Osteoblast (primary cell): ENCODE data around the gene PPOX. TPM values are rescaled to one million over a fixed set of nuclear protein-coding genes. Genes with fewer than 3 reads are reported as not detected.

Experiments
- DNase-seq: peaks from one replicate; pipeline ENCODE4 v3.0.0; 2011; ENCODE audit warnings: low spot score, mixed read lengths; ENCODE audit not compliant: insufficient read length; ENCODE audit errors: missing footprints
- H2AFZ ChIP-seq: 2 replicates; pipeline ENCODE4 v1.6.0; 2011; ENCODE audit warnings: mild to moderate bottlenecking, low read length
- H3K27ac ChIP-seq: 2 replicates; pipeline ENCODE4 v1.5.1; 2011; ENCODE audit warnings: mild to moderate bottlenecking, low read depth, low read length, moderate library complexity
- H3K27me3 ChIP-seq: 2 replicates; pipeline ENCODE4 v1.6.0; 2012; ENCODE audit warnings: mild to moderate bottlenecking, control low read depth, inconsistent platforms, low read length, moderate library complexity; ENCODE audit not compliant: insufficient read depth
- H3K36me3 ChIP-seq: 2 replicates; pipeline ENCODE4 v1.5.1; 2011; ENCODE audit warnings: mild to moderate bottlenecking, low read length, control low read depth, moderate library complexity; ENCODE audit not compliant: insufficient read depth
- H3K4me1 ChIP-seq: 2 replicates; pipeline ENCODE4 v1.5.1; 2011; ENCODE audit warnings: mild to moderate bottlenecking, low read length, control low read depth, moderate library complexity; ENCODE audit not compliant: insufficient read depth
- H3K4me2 ChIP-seq: 2 replicates; pipeline ENCODE4 v1.6.0; 2011; ENCODE audit warnings: mild to moderate bottlenecking, low read length; ENCODE audit not compliant: insufficient read depth
- H3K4me3 ChIP-seq: fragments of 200-600 bp; sonication (generic); 3 replicates; pipeline ENCODE4 v1.5.1; 2012; ENCODE audit warnings: mild to moderate bottlenecking, low read length, inconsistent platforms; ENCODE audit not compliant: insufficient read depth
- H3K79me2 ChIP-seq: 2 replicates; pipeline ENCODE4 v1.6.0; 2012; ENCODE audit warnings: mild to moderate bottlenecking, low read length, control low read depth, inconsistent platforms; ENCODE audit not compliant: insufficient read depth
- H3K9me3 ChIP-seq: 2 replicates; pipeline ENCODE4 v1.5.1; 2011; ENCODE audit warnings: low read depth, low read length, control low read depth
- H4K20me1 ChIP-seq: 2 replicates; pipeline ENCODE4 v1.6.0; 2012; ENCODE audit warnings: mild to moderate bottlenecking, low read length, control low read depth; ENCODE audit not compliant: insufficient read depth
- total RNA-seq: library from RNA; depleted of rRNA; stranded (reverse); fragments of >200 nt; gene quantifications from 2 replicates; pipeline ENCODE4 v1.2.3, GENCODE V29; 2012
- TF ChIP-seq, protein P1 (sequence below): IDR thresholded peaks from 2 replicates; pipeline ENCODE4 v1.5.1; 2011; ENCODE audit warnings: mild to moderate bottlenecking, low read depth, low read length, moderate library complexity; ENCODE audit errors: extremely low read depth

PPOX gene
- total RNA-seq, 1 donor, result 19.5 TPM

DNA sequence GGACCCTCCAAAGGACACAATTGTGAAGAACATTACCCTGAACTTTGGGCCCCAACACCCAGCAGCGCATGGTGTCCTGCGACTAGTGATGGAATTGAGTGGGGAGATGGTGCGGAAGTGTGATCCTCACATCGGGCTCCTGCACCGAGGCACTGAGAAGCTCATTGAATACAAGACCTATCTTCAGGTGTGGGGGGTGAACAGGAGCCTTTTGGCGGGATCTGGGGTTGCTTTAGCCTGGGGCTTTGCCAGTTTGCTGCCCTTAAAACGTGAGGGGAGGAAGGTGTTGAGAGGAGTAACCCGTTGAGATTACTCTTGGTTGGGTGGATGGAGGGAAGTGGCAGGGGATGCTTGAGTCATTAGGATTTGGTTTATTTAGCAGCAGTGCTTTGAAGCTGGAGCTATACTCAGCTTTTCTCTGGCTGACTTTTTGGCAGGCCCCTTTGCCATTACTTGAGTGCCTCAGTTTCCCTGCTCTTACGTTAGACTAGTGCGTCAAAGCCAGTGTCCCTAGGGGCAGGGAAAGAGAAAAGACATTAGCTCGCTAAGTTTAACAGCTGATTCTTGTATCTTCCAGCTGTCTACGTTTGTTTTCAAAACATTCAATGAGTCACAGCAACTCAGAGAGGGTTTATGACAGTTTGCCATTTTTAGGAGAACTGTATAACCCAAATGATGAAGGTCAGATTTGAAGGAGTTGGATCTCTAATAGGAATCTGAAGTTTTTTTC lies 40.4 kb downstream of the PPOX start:
- H4K20me1 ChIP-seq, result peaks cover 2% of the 10 kb centered on the region
- DNase-seq, result peak; percentile 77
- H3K27me3 ChIP-seq, result no peaks in the 10 kb centered on the region
- TF ChIP-seq, protein P1, sequence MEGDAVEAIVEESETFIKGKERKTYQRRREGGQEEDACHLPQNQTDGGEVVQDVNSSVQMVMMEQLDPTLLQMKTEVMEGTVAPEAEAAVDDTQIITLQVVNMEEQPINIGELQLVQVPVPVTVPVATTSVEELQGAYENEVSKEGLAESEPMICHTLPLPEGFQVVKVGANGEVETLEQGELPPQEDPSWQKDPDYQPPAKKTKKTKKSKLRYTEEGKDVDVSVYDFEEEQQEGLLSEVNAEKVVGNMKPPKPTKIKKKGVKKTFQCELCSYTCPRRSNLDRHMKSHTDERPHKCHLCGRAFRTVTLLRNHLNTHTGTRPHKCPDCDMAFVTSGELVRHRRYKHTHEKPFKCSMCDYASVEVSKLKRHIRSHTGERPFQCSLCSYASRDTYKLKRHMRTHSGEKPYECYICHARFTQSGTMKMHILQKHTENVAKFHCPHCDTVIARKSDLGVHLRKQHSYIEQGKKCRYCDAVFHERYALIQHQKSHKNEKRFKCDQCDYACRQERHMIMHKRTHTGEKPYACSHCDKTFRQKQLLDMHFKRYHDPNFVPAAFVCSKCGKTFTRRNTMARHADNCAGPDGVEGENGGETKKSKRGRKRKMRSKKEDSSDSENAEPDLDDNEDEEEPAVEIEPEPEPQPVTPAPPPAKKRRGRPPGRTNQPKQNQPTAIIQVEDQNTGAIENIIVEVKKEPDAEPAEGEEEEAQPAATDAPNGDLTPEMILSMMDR, result no peak
- H3K36me3 ChIP-seq, result peaks cover 55% of the 10 kb centered on the region
- peaks cover 42% of the 10 kb centered on the region for H3K79me2 ChIP-seq
- peaks cover 16% of the 10 kb centered on the region for H3K4me1 ChIP-seq
- H3K4me3 ChIP-seq, result no peak overlapping the region
- H2AFZ ChIP-seq, result no peak overlapping the region
- H3K9me3 ChIP-seq, result no peaks in the 10 kb centered on the region
- H3K4me2 ChIP-seq, result no peak overlapping the region
- H3K27ac ChIP-seq, result peak overlapping the region; percentile 18

DNA sequence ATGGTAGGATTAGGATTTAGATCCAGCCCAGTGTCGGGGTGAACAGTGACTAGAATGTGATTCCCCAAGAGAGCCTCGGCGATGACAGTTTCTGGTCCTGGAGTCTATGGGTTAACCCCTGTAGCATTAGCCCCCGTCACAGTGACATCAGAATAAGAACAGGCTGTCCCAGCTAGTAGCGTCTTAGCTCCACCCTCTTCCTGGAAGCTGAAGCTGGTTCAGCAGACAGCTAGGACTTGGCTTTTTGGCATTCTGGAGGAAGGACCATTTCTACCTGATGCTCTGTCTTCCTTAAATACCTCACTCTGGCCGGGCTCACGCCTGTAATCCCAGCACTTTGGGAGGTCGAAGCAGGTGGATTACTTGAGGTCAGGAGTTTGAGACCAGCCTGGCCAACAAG lies 40.9 kb downstream of the PPOX start:
- H3K27ac ChIP-seq, result peak overlapping the region; percentile 18
- peaks cover 61% of the 10 kb centered on the region for H3K36me3 ChIP-seq
- peaks cover 41% of the 10 kb centered on the region for H3K79me2 ChIP-seq
- no peak overlapping the region for H3K4me2 ChIP-seq
- TF ChIP-seq, protein P1, result no peak
- peaks cover 12% of the 10 kb centered on the region for H3K4me1 ChIP-seq
- DNase-seq, result no peak
- H4K20me1 ChIP-seq, result peaks cover 2% of the 10 kb centered on the region
- H3K9me3 ChIP-seq, result no peaks in the 10 kb centered on the region
- H3K27me3 ChIP-seq, result no peaks in the 10 kb centered on the region
- no peak overlapping the region for H2AFZ ChIP-seq
- no peak overlapping the region for H3K4me3 ChIP-seq

DNA sequence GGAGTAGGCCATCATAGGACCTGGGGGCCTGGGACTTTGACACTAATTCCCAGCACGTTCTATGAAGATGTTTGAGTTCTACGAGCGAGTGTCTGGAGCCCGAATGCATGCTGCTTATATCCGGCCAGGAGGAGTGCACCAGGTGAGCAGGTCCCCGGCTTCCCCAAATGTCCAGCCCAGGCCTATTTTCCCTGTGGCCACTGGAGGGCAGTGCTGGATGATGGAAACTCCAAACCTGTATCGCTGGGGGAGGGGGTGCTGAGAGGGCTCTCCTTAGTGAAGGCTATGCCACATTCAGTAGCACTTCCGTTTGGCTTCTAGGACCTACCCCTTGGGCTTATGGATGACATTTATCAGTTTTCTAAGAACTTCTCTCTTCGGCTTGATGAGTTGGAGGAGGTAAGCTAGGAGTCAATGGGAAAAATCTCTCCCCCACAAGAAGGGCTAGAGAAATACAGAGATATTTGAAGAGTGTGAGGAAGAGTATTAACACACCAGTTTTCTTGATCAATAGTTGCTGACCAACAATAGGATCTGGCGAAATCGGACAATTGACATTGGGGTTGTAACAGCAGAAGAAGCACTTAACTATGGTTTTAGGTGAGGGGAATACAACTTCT lies 43.7 kb downstream of the PPOX start:
- Histone ChIP-seq H4K20me1 (peaks cover 2% of the 10 kb centered on the region), H3K36me3 (peaks cover 73% of the 10 kb centered on the region), H3K9me3 (no peaks in the 10 kb centered on the region), H3K4me1 (peaks cover 5% of the 10 kb centered on the region), H3K79me2 (peaks cover 16% of the 10 kb centered on the region), H3K27ac (no peak overlapping the region), H3K4me3 (no peak overlapping the region), H3K27me3 (no peaks in the 10 kb centered on the region), H3K4me2 (no peak overlapping the region), H2AFZ (no peak overlapping the region)
- TF ChIP-seq, protein P1, result peak; percentile 95
- peak; percentile 86 for DNase-seq

DNA sequence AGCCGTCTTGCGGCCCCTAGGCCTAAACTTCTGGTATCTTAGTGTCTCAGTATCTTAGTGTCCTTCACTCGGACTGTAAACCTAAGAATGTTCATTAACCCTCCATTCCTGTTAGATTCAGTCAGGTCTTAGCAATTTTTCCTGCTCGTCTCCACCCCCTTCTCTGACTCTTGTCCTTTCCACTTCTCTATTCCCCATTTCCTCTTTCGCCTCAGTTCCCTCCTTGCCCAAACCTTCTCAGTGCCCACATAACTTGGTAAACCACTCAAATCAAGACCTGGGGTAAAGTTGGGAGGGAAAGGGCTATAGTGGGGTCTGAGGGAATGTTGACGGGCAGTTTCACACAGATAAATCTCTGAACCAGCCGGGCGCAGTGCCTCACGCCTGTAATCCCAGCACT lies 48.1 kb downstream of the PPOX start:
- Histone ChIP-seq H3K4me3 (no peak overlapping the region), H3K4me2 (no peak overlapping the region), H3K79me2 (no peaks in the 10 kb centered on the region), H4K20me1 (peaks cover 2% of the 10 kb centered on the region), H3K36me3 (peaks cover 49% of the 10 kb centered on the region), H3K27me3 (no peaks in the 10 kb centered on the region), H3K9me3 (no peaks in the 10 kb centered on the region), H3K27ac (no peak overlapping the region), H2AFZ (no peak overlapping the region), H3K4me1 (peaks cover 24% of the 10 kb centered on the region)
- TF ChIP-seq, protein P1, result no peak
- DNase-seq, result no peak
